Measurements from ENCODE around the gene NUP62CL.
"Not testable (repeated sequence)": the region's sequence is repeated elsewhere in the genome, so short reads cannot be mapped to it uniquely, and the experiment has no call there.

DNA sequence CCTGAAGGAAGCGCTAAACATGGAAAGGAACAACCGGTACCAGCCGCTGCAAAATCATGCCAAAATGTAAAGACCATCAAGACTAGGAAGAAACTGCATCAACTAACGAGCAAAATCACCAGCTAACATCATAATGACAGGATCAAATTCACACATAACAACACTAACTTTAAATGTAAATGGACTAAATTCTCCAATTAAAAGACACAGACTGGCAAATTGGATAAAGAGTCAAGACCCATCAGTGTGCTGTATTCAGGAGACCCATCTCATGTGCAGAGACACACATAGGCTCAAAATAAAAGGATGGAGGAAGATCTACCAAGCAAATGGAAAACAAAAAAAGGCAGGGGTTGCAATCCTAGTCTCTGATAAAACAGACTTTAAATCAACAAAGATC is 48.6 kb downstream of the NUP62CL start:
- TF ChIP-seq, protein P1, sequence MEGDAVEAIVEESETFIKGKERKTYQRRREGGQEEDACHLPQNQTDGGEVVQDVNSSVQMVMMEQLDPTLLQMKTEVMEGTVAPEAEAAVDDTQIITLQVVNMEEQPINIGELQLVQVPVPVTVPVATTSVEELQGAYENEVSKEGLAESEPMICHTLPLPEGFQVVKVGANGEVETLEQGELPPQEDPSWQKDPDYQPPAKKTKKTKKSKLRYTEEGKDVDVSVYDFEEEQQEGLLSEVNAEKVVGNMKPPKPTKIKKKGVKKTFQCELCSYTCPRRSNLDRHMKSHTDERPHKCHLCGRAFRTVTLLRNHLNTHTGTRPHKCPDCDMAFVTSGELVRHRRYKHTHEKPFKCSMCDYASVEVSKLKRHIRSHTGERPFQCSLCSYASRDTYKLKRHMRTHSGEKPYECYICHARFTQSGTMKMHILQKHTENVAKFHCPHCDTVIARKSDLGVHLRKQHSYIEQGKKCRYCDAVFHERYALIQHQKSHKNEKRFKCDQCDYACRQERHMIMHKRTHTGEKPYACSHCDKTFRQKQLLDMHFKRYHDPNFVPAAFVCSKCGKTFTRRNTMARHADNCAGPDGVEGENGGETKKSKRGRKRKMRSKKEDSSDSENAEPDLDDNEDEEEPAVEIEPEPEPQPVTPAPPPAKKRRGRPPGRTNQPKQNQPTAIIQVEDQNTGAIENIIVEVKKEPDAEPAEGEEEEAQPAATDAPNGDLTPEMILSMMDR (IDR thresholded peaks at IDR 0.05; ENCODE audit: low read depth, low read length, poor library complexity, severe bottlenecking), result not testable (repeated sequence)
- not testable (repeated sequence) for TF ChIP-seq EZH2phosphoT487 (IDR thresholded peaks at IDR 0.05; ENCODE audit: borderline replicate concordance, low read length)
